ENCODE measurements around the gene COL7A1. TPM values are rescaled to one million over a fixed set of nuclear protein-coding genes. Genes with fewer than 3 reads are reported as not detected.

COL7A1 gene
- total and polyA plus RNA-seq, 2 of the 8 experiments (the other 6 are each of a cell fraction or from before 2014, with no cell fraction given), result 10.7 to 13.9 TPM

DNA sequence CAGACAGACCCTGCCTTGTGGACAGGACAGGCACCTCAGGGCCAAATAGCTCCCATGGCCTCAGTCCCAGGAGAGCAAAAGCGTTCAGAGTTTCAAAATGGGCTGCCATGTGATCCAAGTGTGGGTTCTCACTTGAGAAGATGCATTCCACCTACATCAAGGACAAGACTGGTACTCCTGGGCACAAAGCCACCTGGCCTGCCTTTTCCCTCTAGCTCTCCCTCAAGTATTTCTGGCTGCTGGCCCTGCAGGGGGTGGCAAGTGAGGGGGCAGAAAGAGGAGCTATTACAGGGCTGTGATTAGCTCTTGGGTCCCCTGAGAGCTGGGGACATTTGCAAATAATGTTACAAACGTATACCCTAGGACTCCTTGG lies 6.5 kb upstream of the COL7A1 start:
- no peak for DNase-seq (ENCODE audit: low read depth in 1 of 2, low spot score in 2 of 2)
- Histone ChIP-seq H3K23me2 (ENCODE audit: low read depth, low read length) (no peaks in the 10 kb centered on the region), H2AFZ (ENCODE audit: low read length) (no peak overlapping the region), H4K8ac (ENCODE audit: extremely low read depth, insufficient read depth, low read length) (no peak overlapping the region), H3K79me2 (ENCODE audit: control insufficient read depth in 1 of 2, insufficient read depth in 2 of 2, low read length in 2 of 2) (no peaks in the 10 kb centered on the region; a peak in 1 of 4 replicates), H3K27me3 (replicated peaks in 1 of 4; ENCODE audit: control insufficient read depth in 3 of 4, extremely low read depth in 1 of 4, insufficient read depth in 3 of 4, low read length in 3 of 4) (no peaks in the 10 kb centered on the region), H2BK15ac (ENCODE audit: low read length) (no peak overlapping the region), H3K14ac (ENCODE audit: insufficient read length) (no peak overlapping the region), H3K9ac (replicated peaks in 1 of 4; ENCODE audit: extremely low read depth in 1 of 4, low read depth in 3 of 4, low read length in 3 of 4) (no peak overlapping the region), H3K79me1 (ENCODE audit: low read depth, low read length) (peaks cover 2% of the 10 kb centered on the region; the same call in 1 of the 2 replicates), H2BK20ac (ENCODE audit: low read length) (no peak overlapping the region), H4K91ac (replicated peaks; ENCODE audit: insufficient read length, low read length) (no peak overlapping the region), H3K36me3 (ENCODE audit: control insufficient read depth in 2 of 4, insufficient read depth in 4 of 4, low read length in 3 of 4) (peaks cover 56 to 73% (median 70%) of the 10 kb centered on the region in 4 experiments), H3K56ac (replicated peaks; ENCODE audit: insufficient read length, low read depth, low read length) (no peak overlapping the region), H2BK12ac (ENCODE audit: low read depth, low read length) (no peak overlapping the region), H3K4me3 (ENCODE audit: extremely low read depth in 1 of 4, insufficient read depth in 2 of 4, low read depth in 3 of 4, low read length in 4 of 4) (no peak overlapping the region), H2BK5ac (ENCODE audit: low read depth, low read length) (no peak overlapping the region), H2AK5ac (ENCODE audit: low read depth, low read length) (no peak overlapping the region), H3K27ac (ENCODE audit: low read depth, low read length) (no peak overlapping the region), H4K20me1 (replicated peaks in 1 of 2; ENCODE audit: control insufficient read depth in 1 of 2, insufficient read depth in 2 of 2, low read length in 2 of 2) (peaks cover 4 to 43% of the 10 kb centered on the region in 2 experiments), H3K9me3 (ENCODE audit: insufficient read depth in 2 of 2, low read depth in 1 of 2, low read length in 1 of 2) (no peaks in the 10 kb centered on the region), H3K4me2 (ENCODE audit: insufficient read depth in 1 of 2, low read depth in 2 of 2, low read length in 2 of 2) (no peak overlapping the region), H2BK120ac (replicated peaks; ENCODE audit: low read depth, low read length) (no peak overlapping the region), H3K23ac (ENCODE audit: insufficient read length) (no peak overlapping the region), H3K4me1 (replicated peaks in 1 of 4; ENCODE audit: control insufficient read depth in 3 of 4, insufficient read depth in 4 of 4, low read length in 3 of 4) (no peaks in the 10 kb centered on the region), H3K18ac (ENCODE audit: extremely low read depth, low read length) (no peak overlapping the region), H4K5ac (ENCODE audit: insufficient read length, low read depth, low read length) (no peak overlapping the region), H3K4ac (replicated peaks; ENCODE audit: insufficient read length, low read depth, low read length) (no peak overlapping the region)
- 90% methylated on average over 2 of the region's 2 CpGs; no CpG with 5 or more reads in 1 of the 2 experiments for WGBS, 2 experiments (ENCODE audit: extremely low coverage in 1 of 2, insufficient coverage in 1 of 2, insufficient read length in 1 of 2, insufficient replicate concordance in 2 of 2, low coverage in 1 of 2, low lambda C conversion rate in 2 of 2, missing lambda C conversion rate in 1 of 2)
- ChIA-PET POLR2A (ENCODE audit: partially characterized antibody) (interaction anchor here (1.0 to 2.0 kb wide), 8 partner anchors 11 to 93 kb away, joined by 3 to 5 read pairs (median 4); partner anchors contain the start of genes CELSR3 and SLC26A6), CTCF (ENCODE audit: partially characterized antibody) (interaction anchor here (0.8 to 1.2 kb wide), 2 partner anchors 19 to 30 kb away, joined by 3 read pairs; partner anchors contain the start of gene TMEM89)
- no peak for FAIRE-seq
- TF ChIP-seq SAP30 (IDR thresholded peaks at IDR 0.05; ENCODE audit: insufficient read depth, insufficient replicate concordance, low read length) (no peak), NRF1 (IDR thresholded peaks at IDR 0.05; ENCODE audit: low read depth, low read length) (no peak), EP300 (IDR thresholded peaks at IDR 0.05; ENCODE audit: borderline replicate concordance in 1 of 2, low read depth in 2 of 2, low read length in 2 of 2) (no peak), SIN3A (conservative IDR thresholded peaks at IDR 0.05 in 1 of 2, IDR thresholded peaks at IDR 0.05 in 1 of 2; ENCODE audit: low read depth in 1 of 2, low read length in 2 of 2) (no peak), ZNF274 (IDR thresholded peaks at IDR 0.05; ENCODE audit: borderline replicate concordance, extremely low read depth, low read length) (no peak), PHF8 (conservative IDR thresholded peaks at IDR 0.05; ENCODE audit: low read depth, low read length) (no peak), RNF2 (IDR thresholded peaks at IDR 0.05; ENCODE audit: borderline replicate concordance, low read depth, low read length, missing control alignments, poor library complexity, severe bottlenecking) (no peak), CTBP2 (IDR thresholded peaks at IDR 0.05; ENCODE audit: borderline replicate concordance, insufficient read depth, insufficient read length, low read length) (no peak), TEAD4 (IDR thresholded peaks at IDR 0.05; ENCODE audit: low read depth, low read length) (no peak), SUZ12 (IDR thresholded peaks at IDR 0.05; ENCODE audit: low read length) (no peak), RFX5 (IDR thresholded peaks at IDR 0.05; ENCODE audit: borderline replicate concordance, low read depth, low read length) (no peak), SIX5 (IDR thresholded peaks at IDR 0.05; ENCODE audit: low read depth, low read length) (no peak), TAF7 (optimal IDR thresholded peaks at IDR 0.05; ENCODE audit: borderline replicate concordance, low read depth, low read length) (no peak)

Data from H1 (cell line).